Hippocampal formation (tissue), 2 donors: ENCODE results near the gene COMT.

Experiments
- DNase-seq, 2 donors: peaks; one replicate each; lab custom pipeline; 2025; lab: John Stamatoyannopoulos, UW

Gene COMT

DNA sequence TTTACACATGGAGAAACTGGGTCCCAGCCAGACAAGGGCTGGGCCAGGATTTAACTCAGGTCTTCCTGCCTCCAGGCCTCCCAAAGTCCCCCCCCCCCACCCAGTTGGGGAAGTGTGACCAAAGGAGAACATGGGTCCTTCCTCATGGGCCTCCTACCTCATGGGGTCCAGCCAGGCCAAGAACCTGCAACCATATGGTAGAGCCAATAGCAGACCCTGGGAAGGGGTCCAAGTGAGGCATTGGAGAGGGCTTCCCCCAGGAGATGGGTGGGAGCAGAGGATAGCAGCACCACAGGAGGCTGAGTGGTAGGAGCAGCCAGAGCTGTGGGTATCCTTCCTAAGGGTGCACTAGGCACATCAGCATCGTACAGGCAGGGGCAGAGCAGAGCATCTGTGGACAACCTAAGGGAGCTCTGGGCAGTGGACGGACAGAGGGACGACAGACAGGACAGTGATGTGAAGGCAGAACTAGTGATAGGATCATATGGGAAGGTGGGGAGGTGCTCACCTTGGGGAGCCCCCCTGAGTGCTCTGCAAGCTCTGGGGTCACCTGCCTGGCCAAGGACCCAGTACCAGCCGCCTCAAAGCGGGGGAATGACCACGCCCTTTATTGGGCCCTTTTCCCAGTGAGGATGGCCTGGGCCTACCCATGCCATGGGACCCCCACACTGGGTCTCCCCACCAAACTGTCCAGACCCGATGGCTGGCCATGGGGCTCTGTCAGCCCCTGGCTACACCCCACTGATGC lies 70.6 kb downstream of the COMT start:
- DNase-seq: no peak

DNA sequence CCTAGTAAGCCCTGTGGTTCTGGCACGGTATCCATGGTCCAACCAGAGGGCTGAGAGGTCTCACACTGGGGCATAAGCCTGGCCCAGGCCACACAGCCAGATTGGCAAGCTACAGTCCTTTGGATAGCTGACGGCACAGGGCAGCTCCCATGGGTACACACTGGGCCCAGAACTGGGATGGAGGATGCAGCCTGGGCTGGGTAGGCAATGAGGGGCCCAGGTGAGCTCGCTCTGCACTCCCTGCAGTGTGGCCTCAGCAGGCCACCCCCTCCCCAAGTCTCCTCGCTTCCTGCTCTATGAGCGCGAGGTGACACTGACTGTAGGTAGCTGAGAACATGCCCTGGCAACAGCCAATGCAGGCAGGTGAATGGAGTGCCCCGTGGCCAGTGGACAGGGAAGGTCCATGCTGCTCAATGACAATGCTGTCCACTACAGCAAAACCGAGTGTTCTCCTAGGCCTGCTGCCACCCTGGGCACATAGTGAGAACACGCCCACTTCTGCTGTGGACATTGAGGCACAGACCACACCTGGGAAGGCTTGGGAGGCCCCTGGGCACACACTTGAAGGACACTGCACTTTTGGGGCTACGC lies 71.3 kb downstream of the COMT start:
- DNase-seq: no peak

DNA sequence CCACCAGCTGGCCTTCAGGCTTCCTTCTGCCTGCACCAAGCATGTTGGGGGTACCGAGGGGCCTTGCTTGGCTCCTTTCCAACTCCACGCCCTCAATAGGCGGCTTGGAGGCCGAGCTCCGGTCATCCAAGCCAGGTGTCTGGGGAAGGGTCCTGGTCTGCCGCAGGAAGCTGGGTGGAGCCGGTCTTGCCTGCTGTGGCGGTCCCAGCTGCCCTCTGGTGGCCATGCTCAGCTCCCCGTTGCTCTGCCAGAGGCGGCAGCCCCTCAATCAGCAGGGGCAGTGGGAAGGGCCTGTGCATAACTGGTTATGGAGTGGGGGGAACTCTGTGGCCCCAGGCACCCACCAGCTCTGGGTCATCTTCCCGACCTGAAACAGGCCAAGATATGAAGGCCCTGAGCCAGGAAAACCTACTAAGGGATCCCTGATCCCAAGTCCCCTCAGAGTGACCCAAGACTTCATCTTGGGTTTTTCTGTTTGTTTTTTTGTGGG lies 71.9 kb downstream of the COMT start:
- peak; percentile 21 to 36 for DNase-seq

GRCh38 chr22:20014526-20015186 lies 73.1 kb downstream of the COMT start:
- DNase-seq: no peak

GRCh38 chr22:20015187-20015625 lies 73.6 kb downstream of the COMT start:
- no peak for DNase-seq

GRCh38 chr22:20015971-20016733 lies 74.6 kb downstream of the COMT start:
- no peak for DNase-seq

DNA sequence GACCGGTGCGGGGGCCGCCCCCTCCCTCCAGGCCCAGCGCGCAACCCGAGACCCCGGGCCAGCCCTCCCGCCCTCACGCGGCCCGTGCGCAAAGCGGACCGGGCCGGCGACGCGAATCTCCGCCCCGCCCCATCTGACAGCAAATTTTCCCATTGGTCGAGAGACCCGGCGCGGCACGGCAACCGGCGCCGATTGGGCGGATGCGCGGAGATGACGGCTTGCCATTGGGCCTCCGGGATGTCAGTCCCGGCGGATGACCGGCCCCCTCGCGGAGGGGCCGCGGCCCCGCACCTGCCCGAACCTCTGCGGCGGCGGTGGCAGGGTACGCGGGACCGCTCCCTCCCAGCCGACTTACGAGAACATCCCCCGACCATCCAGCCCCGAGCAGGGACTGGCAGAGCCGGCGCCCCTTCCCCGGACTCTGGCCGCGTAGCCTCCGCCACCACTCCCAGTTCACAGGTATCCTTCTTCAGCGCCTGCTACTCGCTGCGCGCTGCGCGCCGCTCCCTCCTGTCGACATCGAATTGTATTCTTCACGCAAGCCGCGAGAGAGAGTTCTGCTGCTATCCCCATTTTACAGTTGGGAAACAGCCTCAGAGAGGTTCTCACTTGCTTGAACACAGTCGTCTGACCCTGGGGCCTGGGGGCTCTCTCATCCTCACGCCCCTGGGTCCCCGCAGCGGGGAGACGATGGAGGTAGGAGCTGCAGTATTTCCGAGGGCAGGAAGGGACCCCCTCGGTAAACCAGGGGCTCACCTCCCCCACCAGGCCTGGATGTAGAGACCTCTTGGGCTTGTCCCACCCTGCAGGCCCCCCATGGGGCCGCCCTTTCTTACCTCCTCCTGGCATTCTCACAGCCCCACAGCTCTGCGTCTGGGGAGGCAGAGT lies 75.4 kb downstream of the COMT start, which contains the start of gene ARVCF:
ARVCF (minus strand) TSS at position 90 of the 888 bp plus-strand sequence. CDS start 26,029 bp downstream, outside the sequence.
- DNase-seq: peak; percentile 82 to 94

- no peak for DNase-seq
Measured at GRCh38 chr22:20017622-20017958, 76.0 kb downstream of the COMT start.

DNA sequence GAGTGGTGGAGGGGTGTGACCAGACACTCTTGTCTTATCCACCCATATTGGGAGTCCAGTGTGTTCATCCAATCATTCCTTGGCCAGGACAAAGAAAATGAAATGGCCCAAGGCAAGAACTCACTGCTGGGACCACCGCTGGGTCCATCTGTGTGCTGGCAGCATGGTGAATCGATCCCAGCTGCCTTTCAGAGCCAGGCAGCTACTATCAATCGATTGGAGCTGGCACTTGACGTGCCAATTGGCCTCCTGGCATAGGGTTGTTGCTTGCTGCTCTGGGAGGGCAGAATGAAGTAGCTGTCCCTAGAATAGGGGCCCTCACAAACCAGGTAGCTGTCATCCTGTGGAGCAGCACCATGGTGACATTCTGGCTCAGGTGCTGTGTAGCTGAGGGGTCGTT lies 76.4 kb downstream of the COMT start:
- DNase-seq: no peak
